MM.1S (cell line): ENCODE data around the gene PIGH.

Experiments used
- DNase-seq: peaks from one replicate; pipeline ENCODE4 v3.0.0-alpha.2; 2015
- H2AFZ ChIP-seq: fragments of 300-600 bp; sonication (generic); 2 replicates; pipeline ENCODE4 v1.6.0; 2016; ENCODE audit warnings: antibody characterized with exemption, low read length
- H3F3A ChIP-seq: fragments of 300-600 bp; sonication (generic); 2 replicates; pipeline ENCODE4 v1.6.1; 2016; ENCODE audit warnings: mild to moderate bottlenecking, antibody characterized with exemption, low read length, moderate library complexity, mixed read lengths; ENCODE audit not compliant: insufficient read depth
- H3K27ac ChIP-seq: fragments of 300-600 bp; sonication (generic); 2 replicates; pipeline ENCODE4 v1.5.1; 2016; ENCODE audit warnings: mild to moderate bottlenecking, low read length
- H3K27me3 ChIP-seq: fragments of 300-600 bp; sonication (generic); replicated peaks from 2 replicates; pipeline ENCODE4 v1.6.0; 2016; ENCODE audit warnings: low read length; ENCODE audit not compliant: insufficient read depth
- H3K36me3 ChIP-seq: fragments of 300-600 bp; sonication (generic); replicated peaks from 2 replicates; pipeline ENCODE4 v1.6.1; 2016; ENCODE audit warnings: mild to moderate bottlenecking, low read length, mixed read lengths; ENCODE audit not compliant: insufficient read depth
- H3K4me1 ChIP-seq: fragments of 300-600 bp; sonication (generic); 2 replicates; pipeline ENCODE4 v1.6.1; 2016; ENCODE audit warnings: low read length, mixed read lengths
- H3K4me2 ChIP-seq: fragments of 300-600 bp; sonication (generic); 2 replicates; pipeline ENCODE4 v1.6.0; 2016; ENCODE audit warnings: low read depth, low read length
- H3K4me3 ChIP-seq: fragments of 300-600 bp; sonication (generic); 2 replicates; pipeline ENCODE4 v1.5.1; 2016; ENCODE audit warnings: low read length, mixed read lengths
- H3K79me2 ChIP-seq: fragments of 300-600 bp; sonication (generic); 2 replicates; pipeline ENCODE4 v1.6.1; 2016; ENCODE audit warnings: mixed run types, low read length, mixed read lengths
- H3K9ac ChIP-seq: fragments of 300-600 bp; sonication (generic); 2 replicates; pipeline ENCODE4 v1.6.1; 2016; ENCODE audit warnings: low read length, mixed read lengths
- H3K9me2 ChIP-seq: fragments of 300-600 bp; sonication (generic); replicated peaks from 2 replicates; pipeline ENCODE4 v1.6.1; 2016; ENCODE audit warnings: mild to moderate bottlenecking, low read length, mixed read lengths; ENCODE audit not compliant: insufficient read depth
- H3K9me3 ChIP-seq: fragments of 300-600 bp; sonication (generic); replicated peaks from 2 replicates; pipeline ENCODE4 v1.6.1; 2016; ENCODE audit warnings: mild to moderate bottlenecking, low read length, mixed read lengths; ENCODE audit not compliant: insufficient read depth
- H4K20me1 ChIP-seq: fragments of 300-600 bp; sonication (generic); 2 replicates; pipeline ENCODE4 v1.6.1; 2016; ENCODE audit warnings: mild to moderate bottlenecking, low read length, moderate library complexity, mixed read lengths; ENCODE audit not compliant: insufficient read depth
- EZH2 ChIP-seq: fragments of 300-600 bp; sonication (generic); optimal IDR thresholded peaks from 2 replicates; pipeline ENCODE3; 2017; ENCODE audit warnings: low read depth, mild to moderate bottlenecking, antibody characterized with exemption, low read length, mixed read lengths
- EZH2phosphoT487 ChIP-seq: fragments of 300-600 bp; sonication (generic); IDR thresholded peaks from 2 replicates; pipeline ENCODE4 v1.6.1; 2018; ENCODE audit warnings: antibody characterized with exemption, low read length
- TF ChIP-seq, protein P1 (sequence below): fragments of 300-600 bp; sonication (generic); IDR thresholded peaks from 2 replicates; pipeline ENCODE4 v1.5.1; 2016; ENCODE audit warnings: antibody characterized with exemption, low read length, mixed read lengths

The PIGH gene, protein sequence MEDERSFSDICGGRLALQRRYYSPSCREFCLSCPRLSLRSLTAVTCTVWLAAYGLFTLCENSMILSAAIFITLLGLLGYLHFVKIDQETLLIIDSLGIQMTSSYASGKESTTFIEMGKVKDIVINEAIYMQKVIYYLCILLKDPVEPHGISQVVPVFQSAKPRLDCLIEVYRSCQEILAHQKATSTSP

DNA sequence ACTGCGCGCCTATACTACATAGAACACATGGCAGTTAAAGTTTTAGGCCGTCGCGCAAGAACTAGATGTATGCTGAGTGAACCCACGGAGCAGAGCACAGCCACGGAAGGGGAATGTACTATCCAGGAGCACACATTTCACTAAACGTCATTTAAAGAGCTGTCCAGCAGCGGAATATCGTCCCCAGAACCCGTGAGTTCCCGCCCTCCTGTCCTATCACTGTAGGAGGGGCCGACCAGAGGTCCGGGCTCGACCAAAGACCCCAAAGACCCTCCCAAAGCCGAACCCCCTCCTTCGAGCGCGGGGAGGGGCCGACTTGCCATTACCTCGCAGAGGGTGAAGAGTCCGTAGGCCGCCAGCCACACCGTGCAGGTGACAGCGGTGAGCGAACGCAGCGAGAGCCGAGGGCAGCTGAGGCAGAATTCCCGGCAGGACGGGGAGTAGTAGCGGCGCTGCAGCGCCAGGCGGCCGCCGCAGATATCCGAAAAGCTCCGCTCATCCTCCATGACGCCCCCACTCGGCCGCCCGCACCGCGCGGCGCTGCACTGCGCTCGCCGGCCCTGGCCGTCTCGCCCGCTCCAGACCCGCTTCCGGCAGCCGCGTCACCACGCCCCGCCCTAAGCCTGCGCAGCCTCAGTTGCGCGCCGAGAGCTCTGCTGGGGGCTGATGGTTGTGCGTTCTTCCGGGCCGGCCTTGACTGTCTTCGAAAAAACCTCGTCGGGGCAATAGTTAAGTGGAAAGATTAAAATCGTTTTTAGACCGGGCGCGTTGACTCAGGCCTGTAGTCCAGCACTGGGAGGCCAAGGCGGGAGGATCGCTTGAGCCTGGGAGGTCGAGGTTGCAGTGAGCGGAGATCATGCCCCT, at the start of gene PIGH:
Gene PIGH (minus strand): TSS at position 571 of the 864 bp plus-strand sequence. CDS start 65 bp downstream, at position 506.
- Histone ChIP-seq H3F3A (no peaks in the 10 kb centered on the region), H3K27me3 (no peaks in the 10 kb centered on the region), H3K4me3 (peak within 1 kb of the TSS; percentile 82), H3K9me2 (no peaks in the 10 kb centered on the region), H4K20me1 (no peaks in the 10 kb centered on the region), H3K36me3 (no peaks in the 10 kb centered on the region), H3K27ac (peak within 1 kb of the TSS; percentile 34; the same call in 1 of the 2 replicates), H3K4me1 (no peaks in the 10 kb centered on the region), H3K9me3 (no peaks in the 10 kb centered on the region), H3K79me2 (no peaks in the 10 kb centered on the region), H3K4me2 (peak within 1 kb of the TSS; percentile 55), H2AFZ (peak within 1 kb of the TSS; percentile 82), H3K9ac (peak within 1 kb of the TSS; percentile 59; the same call in 1 of the 2 replicates)
- peak; percentile 83 for DNase-seq
- TF ChIP-seq, protein P1, sequence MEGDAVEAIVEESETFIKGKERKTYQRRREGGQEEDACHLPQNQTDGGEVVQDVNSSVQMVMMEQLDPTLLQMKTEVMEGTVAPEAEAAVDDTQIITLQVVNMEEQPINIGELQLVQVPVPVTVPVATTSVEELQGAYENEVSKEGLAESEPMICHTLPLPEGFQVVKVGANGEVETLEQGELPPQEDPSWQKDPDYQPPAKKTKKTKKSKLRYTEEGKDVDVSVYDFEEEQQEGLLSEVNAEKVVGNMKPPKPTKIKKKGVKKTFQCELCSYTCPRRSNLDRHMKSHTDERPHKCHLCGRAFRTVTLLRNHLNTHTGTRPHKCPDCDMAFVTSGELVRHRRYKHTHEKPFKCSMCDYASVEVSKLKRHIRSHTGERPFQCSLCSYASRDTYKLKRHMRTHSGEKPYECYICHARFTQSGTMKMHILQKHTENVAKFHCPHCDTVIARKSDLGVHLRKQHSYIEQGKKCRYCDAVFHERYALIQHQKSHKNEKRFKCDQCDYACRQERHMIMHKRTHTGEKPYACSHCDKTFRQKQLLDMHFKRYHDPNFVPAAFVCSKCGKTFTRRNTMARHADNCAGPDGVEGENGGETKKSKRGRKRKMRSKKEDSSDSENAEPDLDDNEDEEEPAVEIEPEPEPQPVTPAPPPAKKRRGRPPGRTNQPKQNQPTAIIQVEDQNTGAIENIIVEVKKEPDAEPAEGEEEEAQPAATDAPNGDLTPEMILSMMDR, result peak; percentile 45
- TF ChIP-seq EZH2phosphoT487, result no peak
- TF ChIP-seq EZH2, result no peak

DNA sequence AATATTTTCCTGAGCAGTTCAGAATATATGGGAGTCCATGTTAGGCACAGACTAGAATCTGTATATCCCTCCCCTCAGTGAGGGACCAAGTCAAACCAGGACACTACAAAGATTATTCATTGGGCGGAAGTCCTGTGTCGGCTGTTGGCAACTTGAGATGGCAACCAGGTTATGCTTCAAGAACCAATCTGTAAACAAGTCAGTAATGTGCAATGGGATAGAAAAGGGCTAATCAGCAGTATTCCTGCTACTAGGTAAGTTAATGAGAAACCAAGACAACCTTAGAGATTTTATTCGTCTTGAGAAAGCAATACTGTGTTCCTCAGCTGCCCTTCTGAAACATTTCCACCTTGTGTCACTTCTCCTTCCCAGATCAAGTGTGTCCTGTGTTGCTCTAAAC, 46.1 kb upstream of the PIGH start:
- no peak overlapping the region for H3K4me2 ChIP-seq
- H3K4me3 ChIP-seq, result no peak overlapping the region
- H3K79me2 ChIP-seq, result no peaks in the 10 kb centered on the region
- no peaks in the 10 kb centered on the region for H3K4me1 ChIP-seq
- H3F3A ChIP-seq, result no peaks in the 10 kb centered on the region
- H3K9me3 ChIP-seq, result no peaks in the 10 kb centered on the region
- H3K9ac ChIP-seq, result no peak overlapping the region
- DNase-seq, result no peak
- H3K36me3 ChIP-seq, result no peaks in the 10 kb centered on the region
- H4K20me1 ChIP-seq, result no peaks in the 10 kb centered on the region
- H3K9me2 ChIP-seq, result no peaks in the 10 kb centered on the region
- no peak for TF ChIP-seq EZH2phosphoT487
- no peak for TF ChIP-seq EZH2
- TF ChIP-seq, protein P1, result no peak
- no peaks in the 10 kb centered on the region for H3K27me3 ChIP-seq
- no peak overlapping the region for H3K27ac ChIP-seq
- no peak overlapping the region for H2AFZ ChIP-seq

DNA sequence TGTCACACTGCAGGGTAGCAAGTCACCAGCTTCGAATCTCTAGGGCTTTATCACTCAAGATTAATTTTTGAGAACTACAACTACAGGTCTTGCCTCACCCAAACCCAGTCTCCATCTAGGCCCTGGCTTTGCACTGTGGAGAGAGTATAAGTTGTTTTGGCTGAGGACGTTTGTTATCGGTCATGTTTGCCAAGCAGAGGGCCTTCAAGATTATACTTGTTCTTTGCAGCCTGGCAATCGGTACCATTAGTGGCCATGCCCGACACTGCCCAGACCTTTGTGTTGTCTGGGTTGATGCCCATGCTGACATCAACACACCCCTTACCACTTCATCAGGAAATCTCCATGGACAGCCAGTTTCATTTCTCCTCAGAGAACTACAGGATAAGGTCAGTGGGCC, 45.3 kb upstream of the PIGH start:
- H3F3A ChIP-seq, result no peaks in the 10 kb centered on the region
- no peaks in the 10 kb centered on the region for H3K4me1 ChIP-seq
- TF ChIP-seq EZH2phosphoT487 (no peak), EZH2 (no peak)
- TF ChIP-seq, protein P1, result no peak
- H3K4me3 ChIP-seq, result no peak overlapping the region
- no peaks in the 10 kb centered on the region for H3K36me3 ChIP-seq
- no peak for DNase-seq
- no peak overlapping the region for H3K27ac ChIP-seq
- no peak overlapping the region for H3K4me2 ChIP-seq
- no peaks in the 10 kb centered on the region for H3K9me2 ChIP-seq
- no peaks in the 10 kb centered on the region for H3K79me2 ChIP-seq
- no peaks in the 10 kb centered on the region for H4K20me1 ChIP-seq
- no peaks in the 10 kb centered on the region for H3K27me3 ChIP-seq
- H3K9ac ChIP-seq, result no peak overlapping the region
- no peaks in the 10 kb centered on the region for H3K9me3 ChIP-seq
- H2AFZ ChIP-seq, result no peak overlapping the region
